Astrocyte (in vitro differentiated cells and primary cell): Measurements from ENCODE around the gene C11orf91. TPM values are rescaled to one million over a fixed set of nuclear protein-coding genes. Genes with fewer than 3 reads are reported as not detected.

Experiments used
- DNase-seq: peaks from one replicate; pipeline ENCODE4 v3.0.0-alpha.2; 2010; ENCODE audit warnings: low read depth
- FAIRE-seq: peaks from 2 replicates; lab custom pipeline; 2011; peaks lifted over from hg19 to GRCh38; lab: Jason Lieb, UNC
- H2AFZ ChIP-seq: 2 replicates; pipeline ENCODE4 v1.6.0; 2012; ENCODE audit warnings: low read depth, low read length, inconsistent platforms
- H3K27ac ChIP-seq: 2 replicates; pipeline ENCODE4 v1.5.1; 2011; ENCODE audit warnings: low read depth, low read length, inconsistent platforms
- H3K27me3 ChIP-seq: 2 replicates; pipeline ENCODE4 v1.6.0; 2011; ENCODE audit warnings: low read length, inconsistent platforms; ENCODE audit not compliant: insufficient read depth
- H3K36me3 ChIP-seq: 2 replicates; pipeline ENCODE4 v1.5.1; 2011; ENCODE audit warnings: low read length, inconsistent platforms; ENCODE audit not compliant: insufficient read depth
- H3K4me1 ChIP-seq: 2 replicates; pipeline ENCODE4 v1.5.1; 2011; ENCODE audit warnings: low read length, inconsistent platforms; ENCODE audit not compliant: insufficient read depth
- H3K4me2 ChIP-seq: 2 replicates; pipeline ENCODE4 v1.6.0; 2012; ENCODE audit warnings: low read length, inconsistent platforms
- H3K4me3 ChIP-seq: 2 replicates; pipeline ENCODE4 v1.5.1; 2011; ENCODE audit warnings: low read depth, mild to moderate bottlenecking, low read length, inconsistent platforms; ENCODE audit not compliant: insufficient read depth
- H3K79me2 ChIP-seq: 2 replicates; pipeline ENCODE4 v1.6.0; 2012; ENCODE audit warnings: mild to moderate bottlenecking, low read length, inconsistent platforms; ENCODE audit not compliant: insufficient read depth
- H3K9ac ChIP-seq: 2 replicates; pipeline ENCODE4 v1.6.0; 2012; ENCODE audit warnings: mild to moderate bottlenecking, low read length, inconsistent platforms
- H3K9me3 ChIP-seq: 2 replicates; pipeline ENCODE4 v1.5.1; 2012; ENCODE audit warnings: low read depth, mild to moderate bottlenecking, low read length, inconsistent platforms; ENCODE audit not compliant: insufficient read depth
- H4K20me1 ChIP-seq: 2 replicates; pipeline ENCODE4 v1.6.0; 2012; ENCODE audit warnings: low read length, inconsistent platforms; ENCODE audit not compliant: insufficient read depth
- H3K27ac Mint-ChIP-seq: one replicate; pipeline ENCODE4 v1.8.0; 2021; ENCODE audit warnings: mild to moderate bottlenecking, mixed read lengths; ENCODE audit not compliant: unreplicated experiment
- H3K27me3 Mint-ChIP-seq: one replicate; pipeline ENCODE4 v1.8.0; 2021; ENCODE audit warnings: low read depth, mixed read lengths; ENCODE audit not compliant: unreplicated experiment
- H3K36me3 Mint-ChIP-seq: one replicate; pipeline ENCODE4 v1.8.0; 2021; ENCODE audit warnings: low read depth, mixed read lengths; ENCODE audit not compliant: unreplicated experiment
- H3K4me1 Mint-ChIP-seq: one replicate; pipeline ENCODE4 v1.8.0; 2021; ENCODE audit warnings: low read depth, mixed read lengths; ENCODE audit not compliant: unreplicated experiment
- H3K4me3 Mint-ChIP-seq: one replicate; pipeline ENCODE4 v1.8.0; 2021; ENCODE audit warnings: mild to moderate bottlenecking, moderate library complexity, mixed read lengths; ENCODE audit not compliant: unreplicated experiment
- H3K9me3 Mint-ChIP-seq: one replicate; pipeline ENCODE4 v1.8.0; 2021; ENCODE audit warnings: mild to moderate bottlenecking, mixed read lengths; ENCODE audit not compliant: unreplicated experiment
- EZH2 ChIP-seq: IDR thresholded peaks from 2 replicates; pipeline ENCODE4 v1.6.1; 2012; ENCODE audit warnings: mild to moderate bottlenecking, low read length, inconsistent platforms; ENCODE audit not compliant: insufficient read depth
- total RNA-seq: library from RNA; stranded (reverse); gene quantifications from 2 replicates; pipeline ENCODE4 v1.2.1, GENCODE V29; 2021
- TF ChIP-seq, protein P1 (sequence below): IDR thresholded peaks from 2 replicates; pipeline ENCODE4 v1.5.1; 2011; ENCODE audit warnings: low read depth, mild to moderate bottlenecking, inconsistent platforms, low read length, moderate library complexity; ENCODE audit not compliant: insufficient read depth

C11orf91 gene
- total RNA-seq, 1 donor from 2014 or later: not detected

DNA sequence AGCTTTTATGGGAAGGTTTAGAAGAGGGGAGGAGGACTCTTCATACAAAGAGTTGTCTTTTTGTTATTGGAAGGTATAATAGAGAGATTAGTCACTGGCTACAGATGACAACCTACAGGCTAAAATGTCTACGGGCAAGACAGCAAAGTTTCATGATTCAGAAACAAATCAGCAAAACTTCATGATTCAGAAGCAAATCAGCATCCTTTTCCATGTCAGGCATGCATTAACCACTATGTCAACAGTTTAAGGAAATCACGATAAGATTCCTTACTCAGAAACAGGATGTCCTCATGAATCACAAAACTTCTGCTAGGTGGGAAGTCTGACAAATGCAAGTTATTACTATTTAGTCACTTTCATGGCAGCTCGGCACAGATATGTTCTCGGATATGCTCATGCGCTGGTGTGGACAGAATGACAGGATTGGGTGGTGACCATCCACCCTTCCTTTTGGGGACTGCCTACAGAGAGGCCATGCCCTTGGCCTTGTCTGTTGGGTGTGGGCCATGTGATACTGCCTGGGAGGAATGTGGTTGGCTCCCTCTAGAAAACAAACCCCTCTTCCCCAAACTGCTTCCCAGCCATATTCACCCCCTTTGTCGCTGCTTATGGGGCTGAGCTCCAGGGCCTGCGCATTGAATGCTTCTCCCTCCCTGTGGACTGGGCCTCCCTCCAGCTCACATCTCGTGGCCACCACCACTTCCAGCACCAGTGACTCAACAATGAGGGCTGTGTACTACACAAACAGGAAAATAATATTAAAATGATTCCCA, 10.1 kb downstream of the C11orf91 start:
- peak; percentile 99 for FAIRE-seq
- Mint-ChIP-seq H3K9me3 (no peaks in the 10 kb centered on the region), H3K27me3 (no peaks in the 10 kb centered on the region), H3K27ac (peak overlapping the region; percentile 99), H3K4me1 (peaks cover 47% of the 10 kb centered on the region), H3K36me3 (peaks cover 1% of the 10 kb centered on the region), H3K4me3 (no peak overlapping the region)
- Histone ChIP-seq H3K27ac (peak overlapping the region; percentile 100), H3K36me3 (no peaks in the 10 kb centered on the region), H3K9ac (peak overlapping the region; percentile 86), H2AFZ (no peak overlapping the region), H3K4me3 (no peak overlapping the region), H3K9me3 (no peaks in the 10 kb centered on the region), H3K4me2 (peak overlapping the region; percentile 79), H3K79me2 (no peaks in the 10 kb centered on the region), H4K20me1 (no peaks in the 10 kb centered on the region), H3K4me1 (peaks cover 59% of the 10 kb centered on the region), H3K27me3 (no peaks in the 10 kb centered on the region)
- peak; percentile 100 for DNase-seq
- TF ChIP-seq EZH2: no peak
- TF ChIP-seq, protein P1, sequence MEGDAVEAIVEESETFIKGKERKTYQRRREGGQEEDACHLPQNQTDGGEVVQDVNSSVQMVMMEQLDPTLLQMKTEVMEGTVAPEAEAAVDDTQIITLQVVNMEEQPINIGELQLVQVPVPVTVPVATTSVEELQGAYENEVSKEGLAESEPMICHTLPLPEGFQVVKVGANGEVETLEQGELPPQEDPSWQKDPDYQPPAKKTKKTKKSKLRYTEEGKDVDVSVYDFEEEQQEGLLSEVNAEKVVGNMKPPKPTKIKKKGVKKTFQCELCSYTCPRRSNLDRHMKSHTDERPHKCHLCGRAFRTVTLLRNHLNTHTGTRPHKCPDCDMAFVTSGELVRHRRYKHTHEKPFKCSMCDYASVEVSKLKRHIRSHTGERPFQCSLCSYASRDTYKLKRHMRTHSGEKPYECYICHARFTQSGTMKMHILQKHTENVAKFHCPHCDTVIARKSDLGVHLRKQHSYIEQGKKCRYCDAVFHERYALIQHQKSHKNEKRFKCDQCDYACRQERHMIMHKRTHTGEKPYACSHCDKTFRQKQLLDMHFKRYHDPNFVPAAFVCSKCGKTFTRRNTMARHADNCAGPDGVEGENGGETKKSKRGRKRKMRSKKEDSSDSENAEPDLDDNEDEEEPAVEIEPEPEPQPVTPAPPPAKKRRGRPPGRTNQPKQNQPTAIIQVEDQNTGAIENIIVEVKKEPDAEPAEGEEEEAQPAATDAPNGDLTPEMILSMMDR: no peak

GRCh38 chr11:33689501-33689900, 11.1 kb downstream of the C11orf91 start:
- H3K79me2 ChIP-seq: no peaks in the 10 kb centered on the region
- no peaks in the 10 kb centered on the region for H3K9me3 Mint-ChIP-seq
- H3K9me3 ChIP-seq: no peaks in the 10 kb centered on the region
- H3K36me3 Mint-ChIP-seq: peaks cover 1% of the 10 kb centered on the region
- H3K27me3 Mint-ChIP-seq: no peaks in the 10 kb centered on the region
- H4K20me1 ChIP-seq: no peaks in the 10 kb centered on the region
- no peak overlapping the region for H2AFZ ChIP-seq
- DNase-seq (no peak), FAIRE-seq (no peak)
- no peak overlapping the region for H3K4me3 ChIP-seq
- peak overlapping the region; percentile 100 for H3K27ac ChIP-seq
- H3K4me3 Mint-ChIP-seq: no peak overlapping the region
- H3K36me3 ChIP-seq: no peaks in the 10 kb centered on the region
- peaks cover 51% of the 10 kb centered on the region for H3K4me1 ChIP-seq
- TF ChIP-seq EZH2: no peak
- TF ChIP-seq, protein P1: no peak
- H3K4me2 ChIP-seq: peak overlapping the region; percentile 41
- H3K27ac Mint-ChIP-seq: peak overlapping the region; percentile 99
- H3K4me1 Mint-ChIP-seq: peaks cover 45% of the 10 kb centered on the region
- peak overlapping the region; percentile 71 for H3K9ac ChIP-seq
- no peaks in the 10 kb centered on the region for H3K27me3 ChIP-seq

- Histone ChIP-seq H3K9me3 (no peaks in the 10 kb centered on the region), H3K9ac (peak overlapping the region; percentile 71), H4K20me1 (no peaks in the 10 kb centered on the region), H3K4me1 (peaks cover 47% of the 10 kb centered on the region), H3K27ac (peak overlapping the region; percentile 100), H3K36me3 (no peaks in the 10 kb centered on the region), H3K79me2 (no peaks in the 10 kb centered on the region), H3K27me3 (no peaks in the 10 kb centered on the region), H2AFZ (no peak overlapping the region), H3K4me2 (peak overlapping the region; percentile 41), H3K4me3 (no peak overlapping the region)
- no peaks in the 10 kb centered on the region for H3K9me3 Mint-ChIP-seq
- FAIRE-seq: no peak
- no peak for TF ChIP-seq EZH2
- TF ChIP-seq, protein P1: no peak
- peaks cover 1% of the 10 kb centered on the region for H3K36me3 Mint-ChIP-seq
- H3K4me1 Mint-ChIP-seq: peaks cover 48% of the 10 kb centered on the region
- no peak for DNase-seq
- no peaks in the 10 kb centered on the region for H3K27me3 Mint-ChIP-seq
- H3K4me3 Mint-ChIP-seq: no peak overlapping the region
- peak overlapping the region; percentile 99 for H3K27ac Mint-ChIP-seq
Measured at GRCh38 chr11:33689085-33689484, 11.5 kb downstream of the C11orf91 start.
